NCI-H748 (cell line): ENCODE results near the gene ATG9B.

Experiments
- DNase-seq: peaks from one replicate; lab custom pipeline; 2025; ENCODE audit not compliant: unreplicated experiment; lab: John Stamatoyannopoulos, UW

Gene ATG9B

GRCh38 chr7:151024435-151025056 is at the start of gene ATG9B:
ATG9B (minus strand) TSS chr7:151024494; CDS start chr7:151024423, 71 bp downstream.
- DNase-seq = no peak

- no peak for DNase-seq
Observed at GRCh38 chr7:151073990-151074389, 49.7 kb upstream of the ATG9B start.

GRCh38 chr7:151071032-151071866 is 47.0 kb upstream of the ATG9B start:
- no peak for DNase-seq

- no peak for DNase-seq
Observed at GRCh38 chr7:151070574-151070960, 46.3 kb upstream of the ATG9B start.

GRCh38 chr7:151069841-151070573 is 45.7 kb upstream of the ATG9B start:
- no peak for DNase-seq

GRCh38 chr7:151068069-151068773 is 43.9 kb upstream of the ATG9B start:
- no peak for DNase-seq

- no peak for DNase-seq
Observed at GRCh38 chr7:151066273-151066974, 42.1 kb upstream of the ATG9B start.

GRCh38 chr7:151065516-151065915 is 41.2 kb upstream of the ATG9B start:
- no peak for DNase-seq

GRCh38 chr7:151064993-151065392 is 40.7 kb upstream of the ATG9B start:
- no peak for DNase-seq

- DNase-seq = no peak
Observed at GRCh38 chr7:151064454-151064853, 40.2 kb upstream of the ATG9B start.

GRCh38 chr7:151063212-151063561 is 38.9 kb upstream of the ATG9B start:
- no peak for DNase-seq

GRCh38 chr7:151062399-151063211 is 38.3 kb upstream of the ATG9B start:
- peak; percentile 35 for DNase-seq

GRCh38 chr7:151062111-151062398 is 37.8 kb upstream of the ATG9B start:
- DNase-seq = no peak

GRCh38 chr7:151061213-151062110 is 37.2 kb upstream of the ATG9B start:
- no peak for DNase-seq

GRCh38 chr7:151060416-151061212 is 36.3 kb upstream of the ATG9B start:
- DNase-seq = peak; percentile 25

- DNase-seq = no peak
Observed at GRCh38 chr7:151060113-151060415, 35.8 kb upstream of the ATG9B start.

GRCh38 chr7:151059367-151060112 is 35.2 kb upstream of the ATG9B start, which contains the start of gene SLC4A2:
SLC4A2 (plus strand) TSS chr7:151059589; CDS start chr7:151061988, 2,399 bp downstream.
- peak; percentile 84 for DNase-seq
